GM12878 (cell line): ENCODE measurements around the gene DCAF17. TPM values are rescaled to one million over a fixed set of nuclear protein-coding genes. Genes with fewer than 3 reads are reported as not detected.
"Not testable (repeated sequence)": the region's sequence is repeated elsewhere in the genome, so short reads cannot be mapped to it uniquely, and the experiment has no call there.

ENCODE experiments used
- ATAC-seq: fragments of 200-7000 bp; cut with Tn5 transposase; 3 replicates; pipeline ENCODE4 v1.9.1; 2020; ENCODE audit warnings: mild to moderate bottlenecking, moderate library complexity
- BruUV-seq: library from RNA; stranded (reverse); fragments of 400-500 nt; replicated peaks from 2 replicates; lab custom pipeline; 2021; lab: Mats Ljungman, UMichigan
- CTCF ChIA-PET: fragments of 300-600 bp; sonication (Branson Sonifier 250); formaldehyde crosslinking; extraction: SDS; loops from one replicate; lab custom pipeline; 2021; ENCODE audit warnings: inconsistent platforms; lab: Yijun Ruan, JAX
- POLR2A ChIA-PET: fragments of 350-600 bp; formaldehyde crosslinking; extraction: SDS; loops from one replicate; lab custom pipeline; 2021; ENCODE audit warnings: inconsistent platforms; lab: Charles Lee
- RAD21 ChIA-PET: fragments of 300-600 bp; sonication (Branson Sonifier 250); formaldehyde crosslinking; loops from one replicate; lab custom pipeline; 2023; ENCODE audit warnings: antibody characterized with exemption; ENCODE audit not compliant: unreplicated experiment; lab: Charles Lee
- SMC1A ChIA-PET: fragments of 300-600 bp; sonication (Branson Sonifier 250); formaldehyde crosslinking; loops from one replicate; lab custom pipeline; 2023; ENCODE audit not compliant: unreplicated experiment, uncharacterized antibody; lab: Charles Lee
- DNase-seq: peaks from one replicate; pipeline ENCODE4 v3.0.0-alpha.2; 2011; ENCODE audit warnings: low read depth, low spot score
- FAIRE-seq: peaks from 3 replicates; lab custom pipeline; 2011; peaks lifted over from hg19 to GRCh38; lab: Jason Lieb, UNC
- H2AFZ ChIP-seq: 2 replicates; pipeline ENCODE4 v1.6.0; 2011; ENCODE audit warnings: low read depth, low read length, control low read depth; ENCODE audit not compliant: control insufficient read depth
- H3K27ac ChIP-seq: 2 replicates; pipeline ENCODE4 v1.5.1; 2011; ENCODE audit warnings: control low read depth; ENCODE audit not compliant: control insufficient read depth, insufficient read depth
- H3K27me3 ChIP-seq, 2 experiments: replicated peaks in 1 of 2; 2 replicates each; pipeline versions ENCODE4 v1.6.0 to v1.6.1; 2011; ENCODE audit warnings: low read length in 1 of 2; ENCODE audit not compliant: control insufficient read depth in 2 of 2, insufficient read depth in 2 of 2
- H3K36me3 ChIP-seq, 2 experiments: 2 replicates each; pipeline ENCODE4 v1.5.1; 2011; ENCODE audit warnings: low read length in 1 of 2; ENCODE audit not compliant: control insufficient read depth in 2 of 2, insufficient read depth in 2 of 2
- H3K4me1 ChIP-seq: 2 replicates; pipeline ENCODE4 v1.6.1; 2011; ENCODE audit warnings: mild to moderate bottlenecking, low read length, moderate library complexity, mixed read lengths; ENCODE audit not compliant: control insufficient read depth, insufficient read depth
- H3K4me2 ChIP-seq: 2 replicates; pipeline ENCODE4 v1.6.0; 2011; ENCODE audit warnings: control low read depth; ENCODE audit not compliant: control insufficient read depth, insufficient read depth
- H3K4me3 ChIP-seq: fragments of 200-600 bp; sonication (generic); 2 replicates; pipeline ENCODE4 v1.5.1; 2016
- H3K79me2 ChIP-seq: 2 replicates; pipeline ENCODE4 v1.6.0; 2011; ENCODE audit warnings: low read length; ENCODE audit not compliant: control insufficient read depth, insufficient read depth
- H3K9ac ChIP-seq: 2 replicates; pipeline ENCODE4 v1.8.0; 2011; ENCODE audit warnings: low read length, control low read depth, mixed read lengths; ENCODE audit not compliant: control insufficient read depth, insufficient read depth
- H3K9me3 ChIP-seq: replicated peaks from 3 replicates; pipeline ENCODE4 v1.5.1; 2011; ENCODE audit warnings: mild to moderate bottlenecking, low read length; ENCODE audit not compliant: control insufficient read depth, insufficient read depth
- H4K20me1 ChIP-seq: 2 replicates; pipeline ENCODE4 v1.6.0; 2011; ENCODE audit not compliant: control insufficient read depth, insufficient read depth
- ATF7 ChIP-seq: fragments of 450-650 bp; IDR thresholded peaks from 2 replicates; pipeline ENCODE4 v1.6.1; 2016; ENCODE audit warnings: low read depth, mild to moderate bottlenecking
- ZNF217 ChIP-seq: fragments of 450-650 bp; IDR thresholded peaks from 2 replicates; pipeline ENCODE4 v1.6.1; 2017; ENCODE audit warnings: antibody characterized with exemption, mild to moderate bottlenecking
- WGBS: methylation state at CpG from one replicate; pipeline ENCODE4 v1.1.6; 2016; ENCODE audit warnings: low lambda C conversion rate; ENCODE audit not compliant: insufficient replicate concordance, insufficient coverage; ENCODE audit errors: missing lambda C conversion rate; 5-methylcytosine and 5-hydroxymethylcytosine counted together
- in situ Hi-C: fragments of 300-500 bp; cut with MboI; formaldehyde crosslinking; loops from 9 replicates; pipeline ENCODE4 v1.14.3; 2018; ENCODE audit warnings: mixed read lengths
- intact Hi-C: fragments of 100-400 bp; cut with micrococcal nuclease; formaldehyde crosslinking; loops from one replicate; pipeline ENCODE4 v1.14.2; 2022; ENCODE audit not compliant: unreplicated experiment
- polyA plus RNA-seq, 11 experiments: library from polyadenylated mRNA; depleted of rRNA in 4 of 11; unstranded in 6 of 11; stranded (reverse) in 5 of 11; fragments of >200 nt; fragmentation: Nextera tagmentation in 4 of 11; fragmentation: Illumina TruSeq in 1 of 11; extraction: Ambion mirVana in 4 of 11; extraction: Trizol in 1 of 11; gene quantifications; 1 replicate in 1 of 11; 2 replicates in 10 of 11; pipeline versions ENCODE4 v1.2.1 to v1.2.3, GENCODE V29; 2011 to 2016; ENCODE audit warnings: inconsistent platforms in 2 of 11, missing spikeins in 2 of 11, low read depth in 1 of 11
- total RNA-seq, 4 experiments: library from RNA; depleted of rRNA in 3 of 4; stranded (reverse); fragments of >200 nt in 3 of 4; fragmentation: Illumina TruSeq in 1 of 4; extraction: Trizol in 1 of 4; gene quantifications; 2 replicates each; pipeline versions ENCODE4 v1.2.1 to v1.2.3, GENCODE V29; 2013 to 2021

DCAF17 gene
- total and polyA plus RNA-seq, 10 of the 15 experiments (the other 5 are each of a cell fraction or from before 2014, with no cell fraction given), result 5.2 to 32.9 (median 23.4) TPM

DNA sequence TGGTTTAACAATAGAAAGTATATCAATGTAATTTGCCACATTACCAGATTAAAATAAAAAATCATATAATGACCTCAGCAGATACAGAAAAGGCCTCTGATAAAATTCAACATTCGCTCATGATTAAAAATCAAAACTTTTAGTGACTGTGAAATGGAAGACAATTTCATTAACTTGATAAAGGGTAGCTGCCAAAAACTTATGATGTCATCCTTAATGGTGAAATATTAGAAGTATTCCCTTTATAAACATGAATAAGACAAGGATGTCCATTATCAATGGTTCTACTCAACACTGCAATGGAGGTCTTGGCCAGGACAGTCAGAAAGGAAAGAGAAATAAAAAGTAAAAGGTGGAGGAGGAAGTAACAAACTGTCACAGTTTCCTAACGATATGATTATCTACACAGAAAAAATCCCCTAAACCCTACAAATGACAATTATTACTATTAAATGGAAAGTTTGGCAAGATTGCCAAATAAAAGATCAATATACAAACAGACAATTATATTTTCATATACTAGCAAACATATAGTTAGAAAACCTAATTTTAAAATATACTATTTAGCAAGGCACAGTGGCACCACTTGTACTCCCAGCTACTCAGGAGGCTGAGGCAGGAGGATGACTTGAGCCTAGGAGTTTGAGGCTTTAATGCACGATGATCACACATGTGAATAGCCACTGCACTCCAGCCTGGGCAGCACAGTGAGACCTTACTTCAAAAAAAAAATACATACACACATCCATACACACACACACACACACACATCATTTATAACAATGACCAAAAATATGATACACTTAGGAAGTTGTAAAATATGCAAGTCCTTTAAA is 13.1 kb upstream of the DCAF17 start:
- Histone ChIP-seq H3K79me2 (peaks cover 56% of the 10 kb centered on the region), H2AFZ (no peak overlapping the region), H3K4me1 (peaks cover 17% of the 10 kb centered on the region), H3K9ac (no peak overlapping the region), H3K4me3 (no peak overlapping the region), H3K27ac (peak overlapping the region; percentile 28; the same call in 1 of the 2 replicates), H3K4me2 (peak overlapping the region; percentile 28; the same call in 1 of the 2 replicates), H3K27me3 (no peaks in the 10 kb centered on the region), H4K20me1 (no peaks in the 10 kb centered on the region), H3K9me3 (peaks cover 31% of the 10 kb centered on the region), H3K36me3 (peaks cover 0 to 11% of the 10 kb centered on the region in 2 experiments; a peak in 1 of 4 replicates)
- ChIA-PET POLR2A (interaction anchor here (1.0 to 2.8 kb wide), 4 partner anchors 11 to 103 kb away, joined by 3 to 15 read pairs (median 6); partner anchors contain the start of genes DCAF17 and METTL8), SMC1A (interaction anchor here (0.6 to 3.0 kb wide), 13 partner anchors 11 to 448 kb away, joined by 3 to 22 read pairs (median 4); no protein-coding TSS in a partner anchor), CTCF (interaction anchor here (0.8 to 1.5 kb wide), 6 partner anchors 8 to 334 kb away, joined by 3 to 6 read pairs (median 4); partner anchors contain the start of genes DCAF17 and METTL8)
- ATAC-seq (peak; percentile 40), DNase-seq (no peak), FAIRE-seq (no peak)
- 48% methylated on average over 3 of the region's 3 CpGs for WGBS
- intact Hi-C loops, result loop anchor here (1.0 kb wide), 1 partner anchor 12 kb away; the partner anchor contains the start of gene METTL8
- BruUV-seq, result no TSS peak
- in situ Hi-C loops, result no loop called here
- TF ChIP-seq ATF7 (peak; percentile 82), ZNF217 (no peak)
- TF ChIP-seq, all 136 proteins: peak for 1
- RAD21 ChIA-PET, result interaction anchor here (0.6 to 5.2 kb wide), 10 partner anchors 11 to 492 kb away, joined by 3 to 21 read pairs (median 3); partner anchors contain the start of genes GORASP2 and METTL8

DNA sequence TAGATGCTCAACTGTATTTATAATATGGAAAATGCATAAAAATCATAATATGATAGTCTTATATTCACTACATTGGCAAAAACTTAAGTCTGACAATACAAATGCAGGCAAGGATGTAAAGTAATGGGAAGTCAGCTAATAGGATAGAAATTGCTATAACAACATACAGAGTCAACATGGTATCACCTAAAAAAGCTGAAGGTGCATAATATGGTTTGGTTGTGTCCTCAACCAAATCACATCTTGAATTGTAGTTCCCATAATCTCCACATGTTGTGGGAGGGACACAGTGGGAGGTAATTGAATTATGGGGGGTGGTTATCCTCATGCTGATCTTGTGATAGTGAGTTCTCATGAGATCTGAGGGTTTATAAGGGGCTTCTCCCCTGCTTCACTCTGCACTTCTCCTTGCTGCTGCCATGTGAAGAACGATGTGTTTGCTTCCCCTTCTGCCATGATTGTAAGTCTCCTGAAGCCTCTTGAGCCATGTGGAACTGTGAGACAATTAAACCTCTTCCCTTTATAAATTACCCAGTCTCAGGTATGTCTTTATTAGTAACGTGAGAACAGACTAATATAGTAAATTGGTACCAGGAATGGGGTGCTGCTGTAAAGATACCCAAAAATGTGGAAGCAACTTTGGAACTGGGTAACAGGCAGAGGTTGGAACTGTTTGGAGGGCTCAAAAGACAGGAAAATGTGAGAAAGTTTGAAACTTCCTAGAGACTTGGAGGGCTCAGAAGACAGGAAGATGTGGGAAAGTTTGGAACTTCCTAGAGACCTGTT is 11.1 kb upstream of the DCAF17 start:
- H3K9ac ChIP-seq, H4K20me1 ChIP-seq, H2AFZ ChIP-seq, DNase-seq, FAIRE-seq, CTCF ChIA-PET, in situ Hi-C loops, H3K27ac ChIP-seq, BruUV-seq, intact Hi-C loops, ATAC-seq, H3K27me3 ChIP-seq, H3K4me2 ChIP-seq, H3K4me3 ChIP-seq, H3K4me1 ChIP-seq: not testable (repeated sequence)
- 100% methylated on average over 2 of the region's 2 CpGs for whole genome bisulfite sequencing
- ChIA-PET RAD21 (interaction anchor here (5.2 kb wide), 1 partner anchor 10 kb away, joined by 21 read pairs; the partner anchor contains the start of gene METTL8), POLR2A (interaction anchor here (0.6 kb wide), 1 partner anchor 86 kb away, joined by 5 read pairs; no protein-coding TSS in a partner anchor), SMC1A (interaction anchor here (2.3 kb wide), 1 partner anchor 13 kb away, joined by 9 read pairs; no protein-coding TSS in a partner anchor)
- Histone ChIP-seq H3K79me2 (peaks cover 56% of the 10 kb centered on the region), H3K9me3 (peaks cover 39% of the 10 kb centered on the region), H3K36me3 (peaks cover 0 to 11% of the 10 kb centered on the region in 2 experiments; a peak in 1 of 4 replicates)
